ENCODE data around the gene SLC10A7.

SLC10A7 gene, protein sequence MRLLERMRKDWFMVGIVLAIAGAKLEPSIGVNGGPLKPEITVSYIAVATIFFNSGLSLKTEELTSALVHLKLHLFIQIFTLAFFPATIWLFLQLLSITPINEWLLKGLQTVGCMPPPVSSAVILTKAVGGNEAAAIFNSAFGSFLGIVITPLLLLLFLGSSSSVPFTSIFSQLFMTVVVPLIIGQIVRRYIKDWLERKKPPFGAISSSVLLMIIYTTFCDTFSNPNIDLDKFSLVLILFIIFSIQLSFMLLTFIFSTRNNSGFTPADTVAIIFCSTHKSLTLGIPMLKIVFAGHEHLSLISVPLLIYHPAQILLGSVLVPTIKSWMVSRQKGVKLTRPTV

DNA sequence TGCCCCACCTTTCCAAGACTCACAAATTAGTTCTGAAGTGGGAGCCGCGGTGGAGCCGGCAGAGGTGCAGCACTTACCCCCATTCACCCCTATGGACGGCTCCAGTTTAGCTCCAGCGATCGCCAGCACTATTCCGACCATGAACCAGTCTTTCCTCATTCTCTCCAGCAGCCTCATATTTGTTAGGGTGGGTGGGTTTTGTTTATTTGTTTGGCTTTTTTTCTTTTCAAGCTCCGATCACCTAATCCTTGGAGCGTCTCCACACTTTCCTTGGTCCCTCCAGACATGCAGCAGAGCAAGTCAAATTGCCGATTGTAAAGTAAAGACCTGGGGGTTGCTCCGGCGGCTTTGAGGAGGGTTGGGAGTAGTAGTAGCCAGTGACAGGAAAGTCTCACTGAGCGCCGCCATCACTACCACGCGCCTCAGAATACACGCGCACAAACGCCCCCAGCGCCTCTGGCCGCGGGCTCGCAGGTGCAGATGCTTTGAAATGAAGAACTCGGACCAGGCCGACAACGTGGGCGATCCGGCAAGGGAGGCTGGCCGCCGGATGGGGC lies at the start of gene SLC10A7:
Gene SLC10A7, minus strand, starts transcription at position 400 of the 557 bp plus-strand sequence. Its CDS starts 223 bp downstream, at position 177.
- DNase-seq (ENCODE audit: low read depth): peak; percentile 44

DNA sequence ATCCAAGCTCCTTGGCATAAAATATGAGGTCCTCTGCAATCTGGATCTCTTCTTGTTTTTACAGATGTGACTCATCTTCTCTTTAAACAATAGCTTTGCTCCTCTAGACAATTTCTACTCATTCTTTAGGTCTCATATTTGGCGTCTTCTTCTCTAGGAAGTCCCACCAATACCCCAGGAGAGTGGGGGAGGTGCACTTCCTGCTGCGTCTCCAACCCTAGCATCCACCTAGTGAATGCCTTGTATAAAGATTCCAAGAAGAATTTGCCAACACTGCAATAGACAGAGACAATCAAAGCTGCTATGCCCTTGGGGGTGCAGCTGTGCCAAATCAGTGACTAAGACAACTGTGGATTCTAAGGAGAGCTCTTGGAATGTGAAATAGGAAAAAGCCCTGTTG lies 45.7 kb upstream of the SLC10A7 start:
- no peak for DNase-seq (ENCODE audit: low read depth)

DNA sequence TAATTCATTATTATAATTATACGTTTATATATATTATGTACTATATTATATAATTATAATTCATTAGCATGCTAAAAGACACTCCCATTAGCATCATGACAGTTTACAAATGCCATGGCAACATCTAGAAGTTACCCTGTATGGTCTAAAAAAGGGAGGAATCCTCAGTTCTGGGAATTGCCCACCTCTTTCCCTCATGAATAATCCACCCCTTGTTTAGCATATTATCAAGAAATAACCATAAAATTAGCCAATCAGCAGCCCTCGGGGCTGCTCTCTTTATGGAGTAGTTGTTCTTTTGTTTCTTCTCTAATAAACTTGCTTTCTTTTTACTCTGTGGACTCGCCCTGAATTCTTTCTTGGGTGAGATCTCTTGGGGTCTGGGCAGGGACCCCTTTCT lies 42.8 kb upstream of the SLC10A7 start:
- DNase-seq (ENCODE audit: low read depth): no peak

DNA sequence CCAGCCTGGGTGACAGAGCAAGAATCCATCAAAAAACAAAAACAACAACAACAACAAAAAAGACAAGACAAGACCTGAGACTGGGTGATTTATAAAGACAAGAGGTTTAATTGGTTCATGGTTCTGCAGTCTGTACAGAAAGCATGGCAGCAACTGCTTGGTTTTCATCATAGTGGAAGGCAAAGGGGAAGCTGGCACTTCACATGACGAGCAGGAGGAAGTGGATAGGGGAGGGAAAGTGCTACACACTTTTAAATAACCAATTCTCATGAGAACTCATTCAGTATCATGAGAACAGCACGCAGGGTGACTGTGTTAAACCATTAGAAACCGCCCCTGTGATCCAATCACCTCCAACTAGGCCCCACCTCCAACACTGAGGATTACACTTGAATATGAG lies 28.4 kb upstream of the SLC10A7 start:
- DNase-seq (ENCODE audit: low read depth): no peak

- DNase-seq (ENCODE audit: low read depth): no peak
Observed at GRCh38 chr4:146548443-146548842, 26.7 kb upstream of the SLC10A7 start.

- no peak for DNase-seq (ENCODE audit: low read depth)
Observed at GRCh38 chr4:146545102-146545501, 23.4 kb upstream of the SLC10A7 start.

- no peak for DNase-seq (ENCODE audit: low read depth)
Observed at GRCh38 chr4:146534178-146534577, 12.4 kb upstream of the SLC10A7 start.

DNA sequence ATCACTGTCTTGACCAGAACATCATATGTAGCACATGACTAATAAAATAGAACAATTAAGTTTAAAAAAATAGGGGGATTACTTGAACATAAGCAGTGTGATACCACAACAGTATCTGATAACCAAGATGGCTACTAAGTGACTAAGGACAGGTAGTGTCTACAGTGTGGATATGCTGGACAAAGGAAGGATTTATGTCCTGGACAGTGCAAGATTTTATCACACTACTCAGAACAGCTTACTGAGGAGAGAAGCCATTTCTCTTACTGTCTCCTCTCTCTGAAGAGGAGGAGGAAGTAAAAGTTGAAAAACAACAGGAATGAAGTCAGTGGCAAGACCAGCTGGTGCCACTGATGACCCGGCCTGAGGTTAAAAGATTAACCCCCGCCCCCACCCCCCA lies 4.0 kb upstream of the SLC10A7 start:
- DNase-seq (ENCODE audit: low read depth): no peak

- DNase-seq (ENCODE audit: low read depth): no peak
Observed at GRCh38 chr4:146524663-146525062, 2.9 kb upstream of the SLC10A7 start.

- DNase-seq (ENCODE audit: low read depth): no peak
Observed at GRCh38 chr4:146522869-146523205, 1.1 kb upstream of the SLC10A7 start.

- peak; percentile 74 for DNase-seq (ENCODE audit: low read depth)
Observed at GRCh38 chr4:146522098-146522868, 543 bp upstream of the SLC10A7 start.

- DNase-seq (ENCODE audit: low read depth): peak; percentile 17
Observed at GRCh38 chr4:146520896-146521540, 722 bp downstream of the SLC10A7 start.

DNA sequence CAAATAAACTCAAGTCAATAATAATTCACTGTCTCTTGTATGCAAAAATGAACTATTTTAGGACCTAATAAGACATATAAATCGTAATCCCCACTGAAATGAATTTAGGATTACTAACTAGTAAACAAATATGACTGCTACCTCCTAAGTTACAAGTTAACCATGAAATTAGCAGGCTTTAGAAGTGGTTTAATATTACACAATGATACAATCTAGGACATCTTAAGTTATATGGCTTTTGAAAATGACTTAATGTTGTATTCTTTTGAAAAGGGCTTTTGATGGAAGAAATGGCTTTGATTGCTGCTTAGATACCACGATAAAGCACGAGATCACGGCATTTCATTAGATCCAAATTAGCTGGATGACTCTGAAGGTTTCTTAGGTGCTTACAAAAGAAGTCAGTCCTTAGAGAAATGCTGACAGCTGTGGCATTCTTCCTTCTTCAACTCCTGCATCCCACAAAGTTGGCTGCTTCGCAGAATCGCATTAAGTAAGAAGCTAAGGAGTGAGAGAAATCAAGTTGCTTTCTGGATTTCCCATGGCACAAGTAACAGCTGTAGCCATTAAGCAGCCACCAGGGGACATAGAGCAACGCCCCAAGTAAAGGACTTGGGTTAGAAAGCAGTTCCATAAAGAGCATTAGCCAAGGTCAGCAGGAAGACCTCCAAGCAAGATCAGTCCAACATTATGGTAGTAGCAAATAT lies 6.9 kb downstream of the SLC10A7 start:
- DNase-seq (ENCODE audit: low read depth): no peak

DNA sequence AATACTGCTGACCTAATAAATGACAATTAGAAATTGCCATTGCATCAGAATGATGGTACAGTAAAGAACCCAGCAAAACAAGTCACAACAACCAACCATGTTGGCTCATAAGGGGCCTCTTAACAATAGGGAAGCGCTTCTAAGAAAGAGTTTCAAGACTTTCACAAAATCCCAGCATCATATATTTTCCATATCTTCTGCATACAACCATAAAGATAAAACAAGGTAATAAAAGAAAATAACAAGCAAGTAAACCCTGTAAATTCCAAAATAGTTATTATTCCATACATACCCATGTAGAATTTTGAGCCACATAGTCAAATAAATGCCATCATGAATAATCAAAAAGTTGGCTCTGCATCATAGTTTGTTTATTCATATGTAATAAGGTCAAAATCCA lies 8.2 kb downstream of the SLC10A7 start:
- no peak for DNase-seq (ENCODE audit: low read depth)

- no peak for DNase-seq (ENCODE audit: low read depth)
Observed at GRCh38 chr4:146511381-146511780, 10.4 kb downstream of the SLC10A7 start.

DNA sequence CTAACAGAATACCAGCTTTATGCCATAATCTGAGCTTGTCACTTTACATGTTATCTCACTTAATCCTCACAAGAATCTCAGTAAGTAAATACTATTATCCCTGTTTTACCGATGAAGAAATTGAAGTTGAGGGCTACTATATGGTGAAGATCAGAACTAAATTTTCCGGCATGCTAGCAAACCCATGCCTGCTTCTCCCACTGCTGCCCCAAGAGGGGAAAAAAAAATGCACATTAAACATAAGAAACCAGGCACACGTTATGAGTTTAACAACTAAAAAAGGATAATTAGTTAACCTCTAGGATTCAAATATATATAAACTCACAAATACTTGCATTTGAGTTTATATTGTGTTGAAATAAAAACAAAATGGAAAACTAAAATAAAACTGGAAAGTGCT lies 10.8 kb downstream of the SLC10A7 start:
- no peak for DNase-seq (ENCODE audit: low read depth)

DNA sequence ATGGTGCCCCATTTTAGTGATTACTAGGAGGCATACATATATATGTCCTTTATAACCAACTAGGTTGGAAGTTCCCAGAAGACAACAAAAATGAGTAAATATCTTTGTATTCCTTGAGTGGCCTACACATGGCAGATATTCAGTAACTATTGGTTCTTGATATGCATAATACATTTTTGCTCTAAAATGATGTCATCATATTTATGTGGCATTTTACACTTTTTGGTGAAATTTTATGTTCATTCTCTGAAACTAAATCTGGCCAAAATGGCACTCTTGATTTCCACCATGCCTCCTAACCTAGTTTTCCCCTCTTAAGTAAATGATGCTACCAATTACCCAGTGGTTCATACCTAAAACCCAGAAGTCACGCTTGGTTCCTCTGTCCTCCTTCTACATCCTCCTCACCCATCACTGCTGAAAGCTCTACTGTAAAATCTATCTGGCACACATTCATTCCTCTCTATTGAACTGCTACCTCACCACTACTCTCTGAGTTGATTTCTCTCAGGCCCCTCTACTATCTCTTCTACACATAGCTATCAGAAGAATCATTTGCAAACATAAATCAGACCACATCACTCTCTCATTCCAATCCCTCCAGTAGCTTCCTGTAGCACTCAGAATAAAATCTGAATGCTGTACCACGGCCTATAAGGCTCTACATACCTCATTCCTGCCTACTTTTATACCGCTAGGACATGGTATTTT lies 13.4 kb downstream of the SLC10A7 start:
- no peak for DNase-seq (ENCODE audit: low read depth)

DNA sequence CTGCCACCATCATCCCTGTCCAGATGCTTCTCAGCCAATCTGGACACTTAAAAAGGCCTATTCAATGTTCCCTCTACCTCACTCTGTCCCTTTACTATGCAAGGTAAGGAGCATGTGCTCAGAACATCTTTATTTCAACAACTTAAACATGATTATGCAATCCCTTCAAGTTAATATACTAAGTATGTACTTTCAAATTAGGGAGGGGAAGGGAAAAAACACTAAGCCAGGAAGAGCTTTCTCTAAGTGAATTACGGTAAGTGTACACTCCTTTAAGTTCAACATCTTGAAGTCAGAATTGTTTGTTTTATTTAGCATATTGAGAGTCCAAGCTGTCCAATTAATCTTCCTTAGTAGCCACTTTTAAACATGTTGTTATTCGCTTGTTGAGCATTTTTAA lies 14.1 kb downstream of the SLC10A7 start:
- no peak for DNase-seq (ENCODE audit: low read depth)

DNA sequence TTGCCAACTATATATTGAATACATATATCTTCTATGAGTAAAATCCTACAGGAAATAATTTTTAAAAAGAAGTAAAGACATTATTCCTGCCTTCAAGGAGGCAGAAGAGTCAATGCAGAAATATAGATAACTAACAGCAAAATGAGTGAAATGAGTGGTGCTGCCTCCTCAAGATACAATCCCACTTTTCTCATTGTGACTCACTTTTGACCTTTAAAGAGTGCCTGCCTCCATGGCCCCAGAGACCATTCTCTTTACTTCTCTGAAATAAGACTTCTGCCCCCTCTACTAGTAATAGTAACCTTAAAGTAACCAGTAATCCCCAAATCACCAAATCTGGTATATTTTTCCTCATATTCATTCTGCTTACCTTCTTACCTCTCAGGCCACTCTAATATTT lies 15.5 kb downstream of the SLC10A7 start:
- DNase-seq (ENCODE audit: low read depth): no peak

GRCh38 chr4:146500216-146500615 lies 21.5 kb downstream of the SLC10A7 start:
- DNase-seq (ENCODE audit: low read depth): no peak

DNA sequence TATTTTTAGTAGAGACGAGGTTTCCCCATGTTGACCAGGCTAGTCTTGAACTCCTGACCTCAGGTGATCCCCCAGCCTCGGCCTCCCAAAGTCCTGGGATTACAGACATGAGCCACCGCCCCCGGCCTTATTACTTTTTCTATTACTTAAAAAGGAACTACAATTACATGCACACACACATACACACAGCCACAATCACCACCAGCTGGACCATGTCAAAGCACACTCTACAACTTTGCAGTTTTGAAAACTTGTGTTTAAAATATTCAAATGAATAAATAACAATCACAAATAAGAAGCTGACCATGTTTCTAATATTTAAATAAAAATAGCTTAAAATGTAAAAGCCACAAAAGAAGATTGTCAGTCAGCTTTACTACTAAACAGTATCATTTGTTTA lies 23.4 kb downstream of the SLC10A7 start:
- DNase-seq (ENCODE audit: low read depth): no peak

DNA sequence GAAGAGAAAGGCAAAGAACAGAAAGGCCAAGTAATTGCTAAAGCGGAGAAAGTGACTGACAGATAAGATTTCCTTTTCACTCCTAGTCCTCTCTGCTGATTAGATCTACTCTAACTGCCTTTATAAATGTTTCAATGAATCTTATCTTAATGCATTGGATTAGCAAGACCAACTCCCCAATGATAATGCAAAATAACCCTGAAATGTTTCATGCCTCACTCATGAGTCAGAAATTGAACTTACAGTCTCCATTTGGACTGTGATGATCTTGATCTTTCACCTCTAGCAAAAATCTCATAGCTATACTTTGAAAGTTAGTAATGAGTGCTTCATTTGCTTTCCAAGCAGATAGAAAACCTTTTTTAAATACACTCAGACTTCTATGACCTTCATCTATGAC lies 26.5 kb downstream of the SLC10A7 start:
- no peak for DNase-seq (ENCODE audit: low read depth)

All from stromal cell of bone marrow (primary cell).